Peyer's patch (tissue), 4 donors: ENCODE results near the gene ANAPC16. TPM values are rescaled to one million over a fixed set of nuclear protein-coding genes. Genes with fewer than 3 reads are reported as not detected.

Experiments used
- DNase-seq, 3 donors: peaks; one replicate each; pipeline ENCODE4 v3.0.0-alpha.2; 2017 to 2019
- H3K27ac ChIP-seq, 4 donors: fragments of 200-600 bp; sonication (generic); one replicate each; pipeline ENCODE4 v1.5.1; 2016 to 2019
- H3K27me3 ChIP-seq, 2 donors: fragments of 200-600 bp; sonication (generic); one replicate each; pipeline ENCODE4 v1.5.1; 2019
- H3K36me3 ChIP-seq, 3 donors: fragments of 200-600 bp; sonication (generic); one replicate each; pipeline ENCODE4 v1.5.1; 2016 to 2019
- H3K4me1 ChIP-seq, 4 donors: fragments of 200-600 bp; sonication (generic); one replicate each; pipeline ENCODE4 v1.5.1; 2016 to 2019
- H3K4me3 ChIP-seq, 4 donors: fragments of 200-600 bp; sonication (generic); 1 replicate in 3 of 4; 2 replicates in 1 of 4; pipeline ENCODE4 v1.5.1; 2016 to 2019; ENCODE audit warnings: mild to moderate bottlenecking in 1 of 4
- H3K9me3 ChIP-seq, 4 donors: fragments of 200-600 bp; sonication (generic); one replicate each; pipeline ENCODE4 v1.5.1; 2016 to 2019; ENCODE audit warnings: mild to moderate bottlenecking in 1 of 4
- CTCF ChIP-seq, 6 experiments: fragments of 450-650 bp in 4 of 6; fragments of 200-600 bp in 2 of 6; sonication (generic) in 1 of 6; IDR thresholded peaks; one replicate each; pipeline ENCODE4 v1.5.1; 2017 to 2019; ENCODE audit warnings: antibody characterized with exemption in 6 of 6, mild to moderate bottlenecking in 3 of 6, moderate library complexity in 1 of 6
- POLR2A ChIP-seq, 2 donors: fragments of 450-650 bp; IDR thresholded peaks; one replicate each; pipeline ENCODE4 v1.5.1; 2017; ENCODE audit warnings: antibody characterized with exemption in 2 of 2, mild to moderate bottlenecking in 2 of 2, moderate library complexity in 2 of 2
- total RNA-seq, 4 donors: library from RNA; depleted of rRNA; stranded (reverse); fragments of >200 nt; gene quantifications; one replicate each; pipeline ENCODE4 v1.1.0, GENCODE V29; 2016

ANAPC16 gene
- total RNA-seq, 4 donors from 2014 or later: 55.0 to 73.4 (median 60.6) TPM

GRCh38 chr10:72229261-72230251 is 13.7 kb downstream of the ANAPC16 start:
- TF ChIP-seq CTCF (IDR thresholded peaks at IDR 0.05) (no peak), POLR2A (IDR thresholded peaks at IDR 0.05) (no peak)
- no peak overlapping the region for H3K27ac ChIP-seq
- DNase-seq: peak in 1 of 3 donors; percentile 19
- H3K4me1 ChIP-seq: peaks cover 0 to 17% (median 0%) of the 10 kb centered on the region in 4 donors
- peaks cover 0 to 52% (median 4%) of the 10 kb centered on the region in 3 donors for H3K36me3 ChIP-seq
- no peaks in the 10 kb centered on the region for H3K9me3 ChIP-seq
- H3K27me3 ChIP-seq: no peaks in the 10 kb centered on the region
- H3K4me3 ChIP-seq: no peak overlapping the region

- no peaks in the 10 kb centered on the region for H3K9me3 ChIP-seq
- H3K4me3 ChIP-seq: no peak overlapping the region
- no peaks in the 10 kb centered on the region for H3K27me3 ChIP-seq
- TF ChIP-seq POLR2A (IDR thresholded peaks at IDR 0.05): no peak
- no peak for TF ChIP-seq CTCF (IDR thresholded peaks at IDR 0.05)
- no peak for DNase-seq
- peaks cover 0 to 10% (median 0%) of the 10 kb centered on the region in 4 donors for H3K4me1 ChIP-seq
- peaks cover 0 to 72% (median 4%) of the 10 kb centered on the region in 3 donors for H3K36me3 ChIP-seq
- H3K27ac ChIP-seq: no peak overlapping the region
Measured at GRCh38 chr10:72233621-72234020, 17.8 kb downstream of the ANAPC16 start.

- Histone ChIP-seq H3K4me1 (no peaks in the 10 kb centered on the region), H3K4me3 (no peak overlapping the region), H3K27me3 (no peaks in the 10 kb centered on the region), H3K27ac (no peak overlapping the region), H3K36me3 (peaks cover 0 to 72% (median 4%) of the 10 kb centered on the region in 3 donors), H3K9me3 (no peaks in the 10 kb centered on the region)
- peak in 1 of 3 donors; percentile 29 for DNase-seq
- TF ChIP-seq CTCF (IDR thresholded peaks at IDR 0.05): no peak
- TF ChIP-seq POLR2A (IDR thresholded peaks at IDR 0.05): no peak
Measured at GRCh38 chr10:72234560-72235095, 18.8 kb downstream of the ANAPC16 start.

GRCh38 chr10:72235544-72236279 is 19.9 kb downstream of the ANAPC16 start:
- no peak for TF ChIP-seq CTCF (IDR thresholded peaks at IDR 0.05)
- no peak for TF ChIP-seq POLR2A (IDR thresholded peaks at IDR 0.05)
- H3K9me3 ChIP-seq: no peaks in the 10 kb centered on the region
- peaks cover 0 to 65% (median 4%) of the 10 kb centered on the region in 3 donors for H3K36me3 ChIP-seq
- H3K27me3 ChIP-seq: no peaks in the 10 kb centered on the region
- no peak for DNase-seq
- H3K4me1 ChIP-seq: no peaks in the 10 kb centered on the region
- no peak overlapping the region for H3K4me3 ChIP-seq
- no peak overlapping the region for H3K27ac ChIP-seq

- no peak overlapping the region for H3K27ac ChIP-seq
- no peaks in the 10 kb centered on the region for H3K27me3 ChIP-seq
- H3K4me1 ChIP-seq: peaks cover 0 to 20% (median 7%) of the 10 kb centered on the region in 4 donors
- DNase-seq: no peak
- no peaks in the 10 kb centered on the region for H3K9me3 ChIP-seq
- H3K36me3 ChIP-seq: peaks cover 0 to 38% (median 4%) of the 10 kb centered on the region in 3 donors
- H3K4me3 ChIP-seq: no peak overlapping the region
- TF ChIP-seq CTCF (IDR thresholded peaks at IDR 0.05) (no peak), POLR2A (IDR thresholded peaks at IDR 0.05) (no peak)
Measured at GRCh38 chr10:72238392-72239175, 22.8 kb downstream of the ANAPC16 start.
